Stomach (tissue), 4 donors: ENCODE measurements around the gene SMARCC1.

Source experiments
- EP300 ChIP-seq: sonication (generic); formaldehyde crosslinking; IDR thresholded peaks from one replicate; pipeline ENCODE4 v1.6.1; 2017; ENCODE audit warnings: antibody characterized with exemption
- POLR2A ChIP-seq, 4 donors: fragments of 450-650 bp; IDR thresholded peaks; one replicate each; pipeline ENCODE4 v1.6.1; 2016; ENCODE audit warnings: antibody characterized with exemption in 4 of 4, control low read depth in 2 of 4, mild to moderate bottlenecking in 1 of 4, moderate library complexity in 1 of 4
- POLR2AphosphoS5 ChIP-seq, 3 donors: sonication (generic); formaldehyde crosslinking; IDR thresholded peaks; one replicate each; pipeline ENCODE4 v1.6.1; 2016; ENCODE audit warnings: antibody characterized with exemption in 3 of 3
- TF ChIP-seq, protein P1 (sequence below), 7 experiments: fragments of 450-650 bp in 4 of 7; fragments of 200-600 bp in 3 of 7; sonication (generic) in 3 of 7; IDR thresholded peaks; one replicate each; pipeline ENCODE4 v1.5.1; 2016 to 2019; ENCODE audit warnings: antibody characterized with exemption in 7 of 7, control low read depth in 2 of 7, mild to moderate bottlenecking in 1 of 7

DNA sequence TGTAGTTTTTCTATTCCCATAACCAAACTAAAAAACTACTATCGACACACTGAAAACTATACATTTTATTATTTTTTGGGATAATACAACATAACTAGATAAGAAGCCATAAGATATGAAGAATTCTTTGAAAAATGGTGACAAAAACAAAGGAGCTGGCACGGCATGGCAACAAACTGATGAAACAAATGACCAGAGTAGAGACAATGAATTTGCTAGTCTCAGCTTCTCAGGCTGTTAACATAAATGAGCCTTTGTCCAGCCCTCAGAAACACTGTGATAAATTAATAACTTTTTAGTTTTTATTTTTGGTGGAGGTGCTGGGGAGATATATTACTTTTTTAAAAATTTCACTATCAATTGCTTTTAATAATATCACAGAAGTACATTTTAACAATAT, 100.7 kb downstream of the SMARCC1 start:
- TF ChIP-seq, protein P1, sequence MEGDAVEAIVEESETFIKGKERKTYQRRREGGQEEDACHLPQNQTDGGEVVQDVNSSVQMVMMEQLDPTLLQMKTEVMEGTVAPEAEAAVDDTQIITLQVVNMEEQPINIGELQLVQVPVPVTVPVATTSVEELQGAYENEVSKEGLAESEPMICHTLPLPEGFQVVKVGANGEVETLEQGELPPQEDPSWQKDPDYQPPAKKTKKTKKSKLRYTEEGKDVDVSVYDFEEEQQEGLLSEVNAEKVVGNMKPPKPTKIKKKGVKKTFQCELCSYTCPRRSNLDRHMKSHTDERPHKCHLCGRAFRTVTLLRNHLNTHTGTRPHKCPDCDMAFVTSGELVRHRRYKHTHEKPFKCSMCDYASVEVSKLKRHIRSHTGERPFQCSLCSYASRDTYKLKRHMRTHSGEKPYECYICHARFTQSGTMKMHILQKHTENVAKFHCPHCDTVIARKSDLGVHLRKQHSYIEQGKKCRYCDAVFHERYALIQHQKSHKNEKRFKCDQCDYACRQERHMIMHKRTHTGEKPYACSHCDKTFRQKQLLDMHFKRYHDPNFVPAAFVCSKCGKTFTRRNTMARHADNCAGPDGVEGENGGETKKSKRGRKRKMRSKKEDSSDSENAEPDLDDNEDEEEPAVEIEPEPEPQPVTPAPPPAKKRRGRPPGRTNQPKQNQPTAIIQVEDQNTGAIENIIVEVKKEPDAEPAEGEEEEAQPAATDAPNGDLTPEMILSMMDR (IDR thresholded peaks at IDR 0.05) = no peak
- no peak for TF ChIP-seq POLR2A (IDR thresholded peaks at IDR 0.05)
- TF ChIP-seq EP300 = no peak
- no peak for TF ChIP-seq POLR2AphosphoS5 (IDR thresholded peaks at IDR 0.05)
